Right lobe of liver (tissue), 6 donors: ENCODE results near the gene TMEM107. TPM values are rescaled to one million over a fixed set of nuclear protein-coding genes. Genes with fewer than 3 reads are reported as not detected.
A peak's percentile ranks its signal among the peaks of the same experiment; 100 is the strongest.

ENCODE experiments used
- ATAC-seq, 4 donors: fragments of 200-7000 bp; cut with Tn5 transposase; one replicate each; pipeline ENCODE4 v1.9.1; 2020; ENCODE audit warnings: mild to moderate bottlenecking in 4 of 4, moderate library complexity in 4 of 4
- DNase-seq, 3 donors: peaks; one replicate each; pipeline ENCODE4 v3.0.0-alpha.2; 2020
- H3K27ac ChIP-seq, 3 donors: fragments of 200-600 bp; one replicate each; pipeline ENCODE4 v1.8.0; 2022
- H3K27me3 ChIP-seq, 2 donors: fragments of 200-600 bp; one replicate each; pipeline ENCODE4 v1.8.0; 2022
- H3K36me3 ChIP-seq, 4 donors: fragments of 200-600 bp; sonication (generic) in 1 of 4; one replicate each; pipeline versions ENCODE4 v1.5.1 to v1.8.0; 2017 to 2022; ENCODE audit warnings: control low read depth in 1 of 4
- H3K4me1 ChIP-seq, 4 donors: fragments of 200-600 bp; sonication (generic) in 1 of 4; one replicate each; pipeline versions ENCODE4 v1.5.1 to v1.8.0; 2017 to 2022; ENCODE audit warnings: control low read depth in 1 of 4
- H3K4me3 ChIP-seq, 3 donors: fragments of 200-600 bp; one replicate each; pipeline ENCODE4 v1.8.0; 2022
- H3K9me3 ChIP-seq, 4 donors: fragments of 200-600 bp; sonication (generic) in 1 of 4; one replicate each; pipeline versions ENCODE4 v1.5.1 to v1.8.0; 2017 to 2022; ENCODE audit warnings: control low read depth in 1 of 4
- CTCF ChIP-seq, 4 donors: fragments of 200-600 bp in 3 of 4; fragments of 450-650 bp in 1 of 4; IDR thresholded peaks; one replicate each; pipeline versions ENCODE4 v1.5.1 to v1.8.0; 2016 to 2022; ENCODE audit warnings: antibody characterized with exemption in 4 of 4, mild to moderate bottlenecking in 2 of 4
- POLR2A ChIP-seq: fragments of 450-650 bp; IDR thresholded peaks from one replicate; pipeline ENCODE4 v1.6.1; 2017; ENCODE audit warnings: antibody characterized with exemption, mild to moderate bottlenecking
- WGBS: methylation state at CpG from one replicate; pipeline ENCODE4 v1.1.6; 2018; ENCODE audit warnings: low coverage, low lambda C conversion rate; ENCODE audit not compliant: insufficient coverage; ENCODE audit errors: missing lambda C conversion rate; 5-methylcytosine and 5-hydroxymethylcytosine counted together
- intact Hi-C, 2 donors: fragments of 100-400 bp; cut with DNase I; formaldehyde crosslinking; loops; one replicate each; pipeline versions ENCODE4 v1.11.2 to v1.14.1; 2022
- total RNA-seq, 6 experiments: library from RNA; depleted of rRNA in 2 of 6; stranded (reverse); fragments of >200 nt in 2 of 6; fragmentation: NEBNext Ultra II Directional in 3 of 6; extraction: Animal tissue kit (Norgen Biotek cat#: 25700) in 3 of 6; gene quantifications; one replicate each; pipeline versions ENCODE4 v1.1.0 to v1.2.4, GENCODE V29; 2016 to 2023
- donor health status: DM: no; HTN: yes; CAD: no.
- donor health status: DM: no; HTN: no; CAD: no.
- donor health status: DM: no; HTN: no; CAD: no.
- donor health status: DM: no; HTN: yes; CAD: no.
- donor health status: DM: no; HTN: yes; CAD: no.

Gene TMEM107
- total RNA-seq, 6 experiments from 2014 or later = 2.3 to 5.0 (median 3.4) TPM

- WGBS = 52% methylated on average over 6 of the region's 7 CpGs
- no peaks in the 10 kb centered on the region for H3K27me3 ChIP-seq
- peak overlapping the region in 2 of 3 donors; percentile 65 to 94 for H3K4me3 ChIP-seq
- TF ChIP-seq CTCF (IDR thresholded peaks at IDR 0.05) (no peak), POLR2A (no peak)
- H3K9me3 ChIP-seq = no peaks in the 10 kb centered on the region
- ATAC-seq (no peak), DNase-seq (peak in 2 of 3 donors; percentile 24 to 50)
- H3K4me1 ChIP-seq = peaks cover 0 to 27% (median 9%) of the 10 kb centered on the region in 4 donors
- intact Hi-C loops = no loop called here
- H3K27ac ChIP-seq = peak overlapping the region; percentile 99 to 100 (median 100)
- peaks cover 6 to 34% (median 22%) of the 10 kb centered on the region in 4 donors for H3K36me3 ChIP-seq
Observed at GRCh38 chr17:8153031-8153451, 23.1 kb downstream of the TMEM107 start.

GRCh38 chr17:8152112-8152775, 23.9 kb downstream of the TMEM107 start, which contains the start of gene PER1:
Gene PER1 (minus strand): TSS chr17:8152404. CDS start chr17:8150706, 1,698 bp downstream.
- peak; percentile 98 to 99 (median 99) for DNase-seq
- H3K9me3 ChIP-seq = no peaks in the 10 kb centered on the region
- ATAC-seq = peak; percentile 38 to 58 (median 50)
- peak within 1 kb of the TSS; percentile 62 to 94 (median 65) for H3K4me3 ChIP-seq
- H3K4me1 ChIP-seq = peaks cover 0 to 27% (median 9%) of the 10 kb centered on the region in 4 donors
- peaks cover 12 to 42% (median 30%) of the 10 kb centered on the region in 4 donors for H3K36me3 ChIP-seq
- WGBS = 8% methylated on average over 11 of the region's 42 CpGs
- intact Hi-C loops = no loop called here
- TF ChIP-seq POLR2A = peak; percentile 97
- TF ChIP-seq CTCF (IDR thresholded peaks at IDR 0.05) = no peak
- H3K27me3 ChIP-seq = no peaks in the 10 kb centered on the region
- peak within 1 kb of the TSS; percentile 99 to 100 (median 100) for H3K27ac ChIP-seq

- Histone ChIP-seq H3K27ac (peak overlapping the region; percentile 99 to 100 (median 100)), H3K9me3 (no peaks in the 10 kb centered on the region), H3K36me3 (peaks cover 14 to 48% (median 35%) of the 10 kb centered on the region in 4 donors), H3K27me3 (no peaks in the 10 kb centered on the region), H3K4me1 (peaks cover 0 to 27% (median 9%) of the 10 kb centered on the region in 4 donors), H3K4me3 (peak overlapping the region; percentile 62 to 94 (median 65))
- TF ChIP-seq POLR2A (no peak), CTCF (IDR thresholded peaks at IDR 0.05) (no peak)
- intact Hi-C loops = no loop called here
- 17% methylated on average over 22 of the region's 22 CpGs for WGBS
- peak in 1 of 4 donors; percentile 0 for ATAC-seq
- peak; percentile 76 to 87 (median 83) for DNase-seq
Observed at GRCh38 chr17:8151641-8152111, 24.5 kb downstream of the TMEM107 start.

GRCh38 chr17:8151120-8151640, 25.0 kb downstream of the TMEM107 start:
- DNase-seq = peak; percentile 86 to 93 (median 93)
- Histone ChIP-seq H3K36me3 (peaks cover 19 to 53% (median 40%) of the 10 kb centered on the region in 4 donors), H3K9me3 (no peaks in the 10 kb centered on the region), H3K4me1 (peaks cover 0 to 27% (median 9%) of the 10 kb centered on the region in 4 donors), H3K27ac (peak overlapping the region; percentile 99 to 100 (median 100)), H3K27me3 (no peaks in the 10 kb centered on the region), H3K4me3 (peak overlapping the region; percentile 62 to 94 (median 65))
- TF ChIP-seq POLR2A (peak; percentile 56), CTCF (IDR thresholded peaks at IDR 0.05) (no peak)
- intact Hi-C loops = no loop called here
- 80% methylated on average over 1 of the region's 38 CpGs for WGBS
- peak in 3 of 4 donors; percentile 2 to 10 (median 7) for ATAC-seq
